Epithelial cell of prostate (primary cell): ENCODE data around the gene PFDN4.
"Not testable (repeated sequence)": the region's sequence is repeated elsewhere in the genome, so short reads cannot be mapped to it uniquely, and the experiment has no call there.

Experiments used
- DNase-seq: peaks from one replicate; pipeline ENCODE4 v3.0.0-alpha.2; 2011; ENCODE audit warnings: low read depth, low spot score
- H3K27ac ChIP-seq: fragments of 450-650 bp; 2 replicates; pipeline ENCODE4 v1.5.1; 2017; ENCODE audit warnings: mild to moderate bottlenecking

PFDN4 gene

GRCh38 chr20:54219751-54220426 lies 12.0 kb downstream of the PFDN4 start:
- no peak for DNase-seq
- H3K27ac ChIP-seq: no peak overlapping the region

- no peak for DNase-seq
- H3K27ac ChIP-seq: no peak overlapping the region
These were observed 12.8 kb downstream of the PFDN4 start for GRCh38 chr20:54220722-54221121.

GRCh38 chr20:54221353-54221752 lies 13.5 kb downstream of the PFDN4 start:
- no peak overlapping the region for H3K27ac ChIP-seq
- no peak for DNase-seq

- H3K27ac ChIP-seq: no peak overlapping the region
- DNase-seq: no peak
These were observed 14.4 kb downstream of the PFDN4 start for GRCh38 chr20:54221996-54222890.

GRCh38 chr20:54223285-54223684 lies 15.4 kb downstream of the PFDN4 start:
- no peak for DNase-seq
- no peak overlapping the region for H3K27ac ChIP-seq

GRCh38 chr20:54223751-54224150 lies 15.9 kb downstream of the PFDN4 start:
- H3K27ac ChIP-seq: no peak overlapping the region
- DNase-seq: no peak

GRCh38 chr20:54224642-54225041 lies 16.8 kb downstream of the PFDN4 start:
- DNase-seq, H3K27ac ChIP-seq: not testable (repeated sequence)

GRCh38 chr20:54227241-54227640 lies 19.4 kb downstream of the PFDN4 start:
- no peak for DNase-seq

GRCh38 chr20:54227751-54228150 lies 19.9 kb downstream of the PFDN4 start:
- H3K27ac ChIP-seq: no peak overlapping the region
- DNase-seq: no peak

More at GRCh38 chr20:54227241-54227640, 19.4 kb downstream of the PFDN4 start:
- H3K27ac ChIP-seq: no peak overlapping the region

GRCh38 chr20:54228841-54229240 lies 21.0 kb downstream of the PFDN4 start:
- H3K27ac ChIP-seq: no peak overlapping the region
- no peak for DNase-seq

GRCh38 chr20:54229566-54230160 lies 21.8 kb downstream of the PFDN4 start:
- no peak overlapping the region for H3K27ac ChIP-seq
- no peak for DNase-seq

GRCh38 chr20:54231036-54231435 lies 23.1 kb downstream of the PFDN4 start:
- DNase-seq: no peak
- H3K27ac ChIP-seq: no peak overlapping the region

GRCh38 chr20:54234991-54235390 lies 27.1 kb downstream of the PFDN4 start:
- no peak overlapping the region for H3K27ac ChIP-seq
- no peak for DNase-seq

GRCh38 chr20:54237116-54237943 lies 29.4 kb downstream of the PFDN4 start:
- no peak for DNase-seq
- no peak overlapping the region for H3K27ac ChIP-seq

- H3K27ac ChIP-seq: no peak overlapping the region
- no peak for DNase-seq
These were observed 36.2 kb downstream of the PFDN4 start for GRCh38 chr20:54244113-54244512.

GRCh38 chr20:54248705-54249104 lies 40.8 kb downstream of the PFDN4 start:
- not testable (repeated sequence) for DNase-seq, H3K27ac ChIP-seq

- H3K27ac ChIP-seq: no peak overlapping the region
- no peak for DNase-seq
These were observed 42.8 kb downstream of the PFDN4 start for GRCh38 chr20:54250691-54251090.

- no peak overlapping the region for H3K27ac ChIP-seq
- no peak for DNase-seq
These were observed 43.2 kb downstream of the PFDN4 start for GRCh38 chr20:54251096-54251495.

GRCh38 chr20:54254596-54254995 lies 46.7 kb downstream of the PFDN4 start:
- no peak overlapping the region for H3K27ac ChIP-seq
- DNase-seq: no peak

- H3K27ac ChIP-seq: no peak overlapping the region
- DNase-seq: no peak
These were observed 47.3 kb downstream of the PFDN4 start for GRCh38 chr20:54255157-54255556.
